SU-DHL-6 (cell line): ENCODE data around the gene VWDE.

Source experiments
- H2AFZ ChIP-seq: fragments of 200-600 bp; sonication (generic); 2 replicates; pipeline ENCODE4 v1.6.1; 2014; ENCODE audit warnings: low read depth, mild to moderate bottlenecking, moderate library complexity, mixed read lengths, antibody characterized with exemption, low read length; ENCODE audit not compliant: severe bottlenecking
- H3F3A ChIP-seq: fragments of 200-600 bp; shearing (Covaris generic); 2 replicates; pipeline ENCODE4 v1.6.0; 2016; ENCODE audit warnings: antibody characterized with exemption, mild to moderate bottlenecking; ENCODE audit not compliant: insufficient read depth
- H3K27ac ChIP-seq: fragments of 200-600 bp; sonication (generic); 2 replicates; pipeline ENCODE4 v1.5.1; 2016; ENCODE audit warnings: low read depth, mild to moderate bottlenecking, low read length, moderate library complexity, mixed read lengths
- H3K27me3 ChIP-seq: fragments of 200-600 bp; sonication (generic), shearing (Covaris generic); 2 replicates; pipeline ENCODE4 v1.6.0; 2014; ENCODE audit warnings: mild to moderate bottlenecking, low read length
- H3K36me3 ChIP-seq: fragments of 200-600 bp; sonication (generic); 2 replicates; pipeline ENCODE4 v1.6.1; 2014; ENCODE audit warnings: mild to moderate bottlenecking, low read length, mixed read lengths
- H3K4me2 ChIP-seq: fragments of 300-600, 200-600 bp; shearing (Covaris generic), sonication (generic); 2 replicates; pipeline ENCODE4 v1.6.0; 2014; ENCODE audit warnings: low read length, low read depth, mild to moderate bottlenecking; ENCODE audit not compliant: poor library complexity, severe bottlenecking
- H3K4me3 ChIP-seq: fragments of 200-600 bp; sonication (generic); 2 replicates; pipeline ENCODE4 v1.5.1; 2014; ENCODE audit warnings: antibody characterized with exemption, low read length, mild to moderate bottlenecking, mixed read lengths; ENCODE audit not compliant: insufficient read depth, poor library complexity, severe bottlenecking
- H3K79me2 ChIP-seq: fragments of 200-600 bp; sonication (generic); 2 replicates; pipeline ENCODE4 v1.6.1; 2014; ENCODE audit warnings: mild to moderate bottlenecking, low read length, moderate library complexity; ENCODE audit not compliant: insufficient read depth
- H3K9ac ChIP-seq: fragments of 200-600 bp; sonication (generic); 2 replicates; pipeline ENCODE4 v1.7.0; 2014; ENCODE audit warnings: mild to moderate bottlenecking, low read length
- H3K9me2 ChIP-seq: fragments of 200-600 bp; sonication (generic); replicated peaks from 2 replicates; pipeline ENCODE4 v1.6.1; 2014; ENCODE audit warnings: low read length; ENCODE audit not compliant: insufficient read depth
- H3K9me3 ChIP-seq: fragments of 200-600 bp; sonication (generic); 2 replicates; pipeline ENCODE4 v1.6.1; 2014; ENCODE audit warnings: low read length, mixed read lengths; ENCODE audit not compliant: insufficient read depth
- H4K20me1 ChIP-seq: fragments of 200-600 bp; sonication (generic); 2 replicates; pipeline ENCODE4 v1.6.1; 2014; ENCODE audit warnings: low read depth, mild to moderate bottlenecking, antibody characterized with exemption, low read length, moderate library complexity, mixed read lengths
- CTCF ChIP-seq: fragments of 200-600 bp; sonication (generic); IDR thresholded peaks from one replicate; pipeline ENCODE4 v1.5.1; 2017; ENCODE audit warnings: antibody characterized with exemption, mild to moderate bottlenecking, low read length, moderate library complexity; ENCODE audit not compliant: insufficient read depth, poor library complexity, severe bottlenecking
- EZH2phosphoT487 ChIP-seq: fragments of 200-600 bp; sonication (generic), shearing (Covaris generic); conservative IDR thresholded peaks from 2 replicates; pipeline ENCODE4 v1.6.1; 2018; ENCODE audit warnings: mild to moderate bottlenecking, antibody characterized with exemption, low read length, moderate library complexity, mixed read lengths

The VWDE gene

GRCh38 chr7:12418452-12418851, 14.8 kb upstream of the VWDE start:
- Histone ChIP-seq H4K20me1 (no peaks in the 10 kb centered on the region), H3K27ac (no peak overlapping the region), H3K4me2 (no peak overlapping the region), H3K9me2 (no peaks in the 10 kb centered on the region), H3K27me3 (no peaks in the 10 kb centered on the region), H3K4me3 (no peak overlapping the region), H3K36me3 (no peaks in the 10 kb centered on the region), H3F3A (no peaks in the 10 kb centered on the region), H3K9me3 (no peaks in the 10 kb centered on the region), H3K79me2 (no peaks in the 10 kb centered on the region), H3K9ac (no peak overlapping the region), H2AFZ (no peak overlapping the region)
- no peak for TF ChIP-seq EZH2phosphoT487
- TF ChIP-seq CTCF = no peak

DNA sequence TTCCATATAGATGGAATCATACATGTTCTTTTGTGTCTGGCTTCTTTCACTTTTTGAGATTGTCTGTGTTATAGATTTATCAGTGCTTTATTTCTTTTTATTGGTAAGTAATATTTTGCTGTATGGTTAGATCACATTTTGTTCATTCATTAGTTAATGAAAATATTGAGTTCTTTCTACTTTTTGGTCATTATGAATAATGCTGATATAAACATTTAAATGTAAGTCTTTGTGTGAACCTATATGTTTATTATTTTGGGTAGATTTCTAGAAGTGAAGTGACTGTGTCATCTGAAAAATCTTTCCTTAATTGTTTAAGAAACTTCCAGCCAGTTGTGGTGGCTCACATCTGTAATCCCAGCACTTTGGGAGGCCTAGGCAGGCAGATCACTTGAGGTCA, 11.4 kb upstream of the VWDE start:
- Histone ChIP-seq H3K4me2 (no peak overlapping the region), H3K36me3 (no peaks in the 10 kb centered on the region), H3F3A (no peaks in the 10 kb centered on the region), H3K9me3 (peaks cover 3% of the 10 kb centered on the region; the same call in 1 of the 2 replicates), H3K4me3 (no peak overlapping the region), H3K9ac (no peak overlapping the region), H3K9me2 (no peaks in the 10 kb centered on the region), H3K27ac (no peak overlapping the region), H4K20me1 (no peaks in the 10 kb centered on the region), H3K27me3 (no peaks in the 10 kb centered on the region), H3K79me2 (no peaks in the 10 kb centered on the region), H2AFZ (no peak overlapping the region)
- TF ChIP-seq EZH2phosphoT487 = no peak

GRCh38 chr7:12412407-12412806, 8.7 kb upstream of the VWDE start:
- Histone ChIP-seq H3K36me3 (no peaks in the 10 kb centered on the region), H2AFZ (no peak overlapping the region), H3K4me3 (no peak overlapping the region), H3K9me3 (peaks cover 3% of the 10 kb centered on the region; the same call in 1 of the 2 replicates), H3K4me2 (no peak overlapping the region), H3K79me2 (no peaks in the 10 kb centered on the region), H3K27ac (no peak overlapping the region), H3K9me2 (no peaks in the 10 kb centered on the region), H3F3A (no peaks in the 10 kb centered on the region), H3K27me3 (no peaks in the 10 kb centered on the region), H4K20me1 (no peaks in the 10 kb centered on the region), H3K9ac (no peak overlapping the region)
- TF ChIP-seq EZH2phosphoT487 = no peak
- TF ChIP-seq CTCF = no peak

DNA sequence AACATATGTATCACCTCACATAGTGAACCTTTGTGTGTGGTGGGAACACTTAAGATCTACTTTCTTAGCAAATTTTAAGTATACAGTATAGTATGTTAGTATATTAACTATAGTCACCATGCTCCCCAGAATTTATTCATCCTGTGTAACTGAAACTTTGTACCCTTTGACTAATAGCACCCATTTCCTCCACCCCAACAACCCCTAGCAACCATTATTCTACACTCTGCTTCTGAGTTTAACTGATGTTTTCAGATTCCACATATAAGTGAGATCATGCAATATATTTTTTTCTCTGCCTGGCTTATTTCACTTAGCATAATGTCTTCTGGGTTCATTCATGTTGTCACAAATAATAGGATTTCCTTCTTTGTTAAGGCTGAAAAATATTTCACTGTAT, 6.9 kb upstream of the VWDE start:
- Histone ChIP-seq H3K36me3 (no peaks in the 10 kb centered on the region), H3K9me2 (no peaks in the 10 kb centered on the region), H4K20me1 (no peaks in the 10 kb centered on the region), H2AFZ (no peak overlapping the region), H3K27me3 (no peaks in the 10 kb centered on the region), H3K79me2 (no peaks in the 10 kb centered on the region), H3K4me3 (no peak overlapping the region), H3K9ac (no peak overlapping the region), H3K4me2 (no peak overlapping the region), H3K9me3 (peaks cover 3% of the 10 kb centered on the region; the same call in 1 of the 2 replicates), H3K27ac (no peak overlapping the region), H3F3A (no peaks in the 10 kb centered on the region)
- TF ChIP-seq EZH2phosphoT487 (no peak), CTCF (no peak)
